Progenitor cell of endocrine pancreas (in vitro differentiated cells): ENCODE results near the gene NHSL1. TPM values are rescaled to one million over a fixed set of nuclear protein-coding genes. Genes with fewer than 3 reads are reported as not detected.

Experiments used
- DNase-seq: peaks from one replicate; pipeline ENCODE4 v3.0.0; 2021; ENCODE audit warnings: low spot score; ENCODE audit not compliant: unreplicated experiment
- H3K27ac Mint-ChIP-seq: 2 replicates; pipeline ENCODE4 v1.8.0; 2021; ENCODE audit warnings: mild to moderate bottlenecking, moderate library complexity, mixed read lengths
- H3K27me3 Mint-ChIP-seq: 2 replicates; pipeline ENCODE4 v1.8.0; 2021; ENCODE audit warnings: mixed read lengths
- H3K36me3 Mint-ChIP-seq: 2 replicates; pipeline ENCODE4 v1.8.0; 2022; ENCODE audit warnings: mixed read lengths; ENCODE audit not compliant: insufficient read depth
- H3K4me1 Mint-ChIP-seq: 2 replicates; pipeline ENCODE4 v1.8.0; 2021; ENCODE audit warnings: low read depth, mixed read lengths
- H3K4me3 Mint-ChIP-seq: 2 replicates; pipeline ENCODE4 v1.8.0; 2021; ENCODE audit warnings: low read depth, mild to moderate bottlenecking, moderate library complexity, mixed read lengths
- H3K9me3 Mint-ChIP-seq: 2 replicates; pipeline ENCODE4 v1.8.0; 2021; ENCODE audit warnings: low read depth, mixed read lengths
- CTCF ChIP-seq: fragments of 200-600 bp; sonication (generic); IDR thresholded peaks from one replicate; pipeline ENCODE4 v1.5.0; 2021; ENCODE audit warnings: antibody characterized with exemption, mild to moderate bottlenecking; ENCODE audit not compliant: unreplicated experiment
- total RNA-seq: library from RNA; stranded (reverse); gene quantifications from 2 replicates; pipeline ENCODE4 v1.2.1, GENCODE V29; 2021

The NHSL1 gene
- total RNA-seq, 1 donor from 2014 or later: 86.5 TPM

- Mint-ChIP-seq H3K9me3 (no peaks in the 10 kb centered on the region), H3K27ac (no peak overlapping the region), H3K36me3 (no peaks in the 10 kb centered on the region), H3K27me3 (no peaks in the 10 kb centered on the region), H3K4me1 (peaks cover 12% of the 10 kb centered on the region), H3K4me3 (no peak overlapping the region)
- no peak for TF ChIP-seq CTCF
- no peak for DNase-seq
These were observed 99.0 kb downstream of the NHSL1 start for GRCh38 chr6:138400326-138400725.

DNA sequence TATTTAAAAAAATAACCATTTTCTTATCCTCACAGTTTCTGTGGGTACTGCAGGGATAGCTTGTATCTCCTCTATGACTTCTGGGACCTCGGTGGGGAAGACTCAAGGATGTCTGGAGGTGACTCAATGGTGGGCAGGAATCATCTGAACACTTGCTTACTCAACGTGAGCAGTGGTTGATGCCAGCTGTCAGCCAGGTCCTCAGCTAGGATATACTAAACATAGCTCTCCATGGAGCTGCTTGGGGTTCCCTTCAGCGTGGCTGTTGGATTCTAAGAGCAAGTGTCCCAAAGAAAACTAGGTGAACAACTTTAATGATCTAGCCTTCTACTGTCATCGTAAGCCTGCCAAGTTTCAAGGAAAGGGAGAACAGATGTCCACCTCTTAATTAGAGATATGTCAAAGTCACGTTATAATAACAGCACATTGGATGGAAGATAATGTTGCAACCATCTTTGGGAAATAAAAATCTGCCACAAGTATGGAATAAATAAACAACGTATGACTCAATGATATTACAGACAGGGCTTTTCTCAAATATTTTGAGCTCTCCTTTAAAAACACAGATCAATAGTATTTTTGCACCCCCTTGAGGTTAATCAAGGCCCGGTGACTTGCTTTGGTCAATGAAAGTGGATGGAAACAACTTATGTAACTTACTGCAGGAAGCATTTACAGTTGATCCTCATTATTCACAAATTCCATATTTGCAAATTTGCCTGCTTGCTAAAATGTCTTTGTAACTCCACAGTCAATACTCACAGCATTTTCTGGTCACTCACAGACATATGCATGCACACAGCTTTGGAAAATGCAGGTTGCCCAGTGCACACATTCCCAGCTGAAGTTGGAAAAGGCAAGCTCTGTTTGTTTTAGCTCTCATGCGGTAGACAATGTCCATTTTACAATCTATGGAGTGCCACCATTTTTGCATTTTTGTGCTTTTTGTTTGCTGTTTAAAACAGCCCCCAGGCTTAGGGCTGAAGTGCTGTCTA lies 101.9 kb downstream of the NHSL1 start:
- no peak for TF ChIP-seq CTCF
- peak overlapping the region; percentile 11 for H3K27ac Mint-ChIP-seq
- no peaks in the 10 kb centered on the region for H3K36me3 Mint-ChIP-seq
- H3K9me3 Mint-ChIP-seq: no peaks in the 10 kb centered on the region
- no peaks in the 10 kb centered on the region for H3K27me3 Mint-ChIP-seq
- peaks cover 12% of the 10 kb centered on the region for H3K4me1 Mint-ChIP-seq
- no peak overlapping the region for H3K4me3 Mint-ChIP-seq
- DNase-seq: no peak

GRCh38 chr6:138396709-138397108 lies 102.6 kb downstream of the NHSL1 start:
- H3K27ac Mint-ChIP-seq: no peak overlapping the region
- no peak overlapping the region for H3K4me3 Mint-ChIP-seq
- TF ChIP-seq CTCF: no peak
- DNase-seq: no peak
- H3K4me1 Mint-ChIP-seq: peaks cover 12% of the 10 kb centered on the region
- no peaks in the 10 kb centered on the region for H3K9me3 Mint-ChIP-seq
- no peaks in the 10 kb centered on the region for H3K36me3 Mint-ChIP-seq
- no peaks in the 10 kb centered on the region for H3K27me3 Mint-ChIP-seq

DNA sequence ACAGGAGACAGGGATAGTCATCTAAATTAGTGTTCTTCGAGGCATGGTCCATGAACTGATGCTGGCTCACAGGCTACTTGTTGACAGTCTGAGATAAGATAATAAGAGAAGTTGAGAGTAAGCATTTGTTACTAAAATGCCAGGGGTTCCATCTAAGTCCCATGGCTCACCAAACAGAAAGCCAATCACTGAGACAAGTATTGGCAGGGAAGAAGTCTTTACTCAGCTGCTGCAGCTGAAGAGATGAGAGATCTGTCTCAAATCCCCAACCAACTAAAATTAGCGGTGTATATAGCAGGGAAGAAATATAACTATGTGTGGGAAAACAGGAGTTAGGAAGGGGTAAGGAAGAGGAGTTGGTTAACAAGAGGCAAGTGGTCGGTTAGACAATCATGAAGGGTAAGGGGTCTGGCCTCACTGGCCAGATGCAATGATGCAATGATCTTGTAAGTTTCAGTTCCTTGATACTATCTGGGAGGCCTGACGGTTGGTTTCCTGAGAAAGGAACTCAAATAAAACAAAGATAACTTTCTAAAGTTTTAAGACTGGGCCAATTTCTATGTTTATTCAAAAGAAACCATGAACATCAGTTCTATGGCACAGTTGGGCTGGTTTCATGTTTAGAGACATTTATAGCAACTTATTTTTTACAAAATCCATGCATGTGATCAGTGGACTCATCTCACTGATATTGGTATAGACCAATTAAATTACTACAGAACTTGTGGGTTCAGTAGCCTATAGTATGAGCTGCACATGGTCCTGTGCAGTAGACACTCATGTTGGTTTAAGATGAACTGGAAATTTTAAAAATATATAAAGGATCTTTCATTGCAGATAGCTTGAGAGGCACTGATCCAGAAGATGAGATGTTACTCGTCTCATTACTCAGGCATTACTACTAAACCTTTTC lies 105.2 kb downstream of the NHSL1 start:
- DNase-seq: no peak
- no peaks in the 10 kb centered on the region for H3K9me3 Mint-ChIP-seq
- H3K27me3 Mint-ChIP-seq: no peaks in the 10 kb centered on the region
- no peak for TF ChIP-seq CTCF
- H3K4me1 Mint-ChIP-seq: peaks cover 13% of the 10 kb centered on the region
- no peak overlapping the region for H3K27ac Mint-ChIP-seq
- H3K4me3 Mint-ChIP-seq: no peak overlapping the region
- H3K36me3 Mint-ChIP-seq: no peaks in the 10 kb centered on the region

- Mint-ChIP-seq H3K9me3 (no peaks in the 10 kb centered on the region), H3K4me3 (no peak overlapping the region), H3K27me3 (no peaks in the 10 kb centered on the region), H3K36me3 (no peaks in the 10 kb centered on the region), H3K27ac (peak overlapping the region; percentile 37), H3K4me1 (peaks cover 32% of the 10 kb centered on the region)
- no peak for DNase-seq
- no peak for TF ChIP-seq CTCF
These were observed 109.7 kb downstream of the NHSL1 start for GRCh38 chr6:138389551-138389950.
